Activated CD8-positive, alpha-beta memory T cell treated with anti-CD3 and anti-CD28 coated beads for 24 hours (primary cell): ENCODE results near the gene IPO11.
"Not testable (repeated sequence)": the region's sequence is repeated elsewhere in the genome, so short reads cannot be mapped to it uniquely, and the experiment has no call there.

Experiments used
- DNase-seq: peaks from one replicate; pipeline ENCODE4 v3.0.0-alpha.2; 2020

Gene IPO11

DNA sequence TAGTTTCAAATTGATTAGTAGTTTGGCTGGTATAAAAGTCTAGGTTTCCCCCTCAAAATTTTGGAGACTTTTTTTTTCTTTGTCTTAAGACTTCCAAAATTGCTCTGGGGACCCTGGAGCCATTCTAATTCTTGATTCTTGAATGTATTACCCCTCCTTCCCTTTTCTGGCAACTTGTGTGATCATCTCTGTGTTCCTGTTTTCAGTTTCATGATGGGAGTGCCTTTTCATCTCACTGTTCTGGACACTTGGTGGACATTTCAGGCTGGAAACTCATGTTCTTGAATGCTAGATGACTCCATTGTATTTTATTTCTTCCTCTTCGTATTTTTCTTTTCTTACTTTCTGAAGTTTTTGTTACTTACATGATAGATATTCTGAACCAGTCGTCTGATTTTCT lies 108.8 kb downstream of the IPO11 start:
- DNase-seq: no peak

DNA sequence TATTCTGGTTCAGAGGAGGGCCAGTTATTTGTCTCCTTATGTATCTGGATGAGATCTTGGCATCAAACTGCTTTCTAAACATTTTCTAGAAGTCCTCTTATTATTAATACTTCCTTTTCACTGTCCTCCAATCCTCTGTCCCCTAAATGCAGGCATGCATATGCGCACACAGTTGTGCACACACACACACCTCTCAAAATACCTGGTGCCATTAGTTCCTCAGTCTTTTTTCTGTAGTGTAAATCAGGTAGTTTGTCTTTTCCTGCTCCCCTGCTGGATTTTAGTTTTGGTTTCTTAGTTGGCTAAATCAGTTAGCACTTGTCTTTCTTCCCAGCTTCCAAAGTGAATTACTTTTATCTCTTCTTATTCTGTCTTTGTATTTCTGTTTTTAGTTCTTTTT lies 110.2 kb downstream of the IPO11 start:
- no peak for DNase-seq

DNA sequence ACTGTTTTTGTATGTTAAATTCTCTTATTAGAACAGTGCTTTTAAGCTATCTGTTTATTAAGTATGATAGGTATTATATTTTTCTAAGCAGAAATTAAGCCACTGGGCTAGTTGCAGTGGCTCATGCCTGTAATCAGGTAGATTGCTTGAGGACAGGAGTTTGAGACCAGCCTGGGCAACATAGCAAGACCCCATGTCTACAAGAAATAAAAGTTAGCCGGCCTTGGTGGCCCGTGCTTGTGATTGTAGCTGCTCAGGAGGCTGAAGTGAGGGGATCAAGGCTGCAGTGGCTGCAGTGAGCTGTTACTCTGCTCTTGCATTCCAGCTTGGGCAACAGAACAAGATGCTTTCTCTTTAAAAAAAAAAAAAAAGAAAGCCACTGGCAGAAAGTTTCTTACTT lies 121.0 kb downstream of the IPO11 start:
- no peak for DNase-seq

DNA sequence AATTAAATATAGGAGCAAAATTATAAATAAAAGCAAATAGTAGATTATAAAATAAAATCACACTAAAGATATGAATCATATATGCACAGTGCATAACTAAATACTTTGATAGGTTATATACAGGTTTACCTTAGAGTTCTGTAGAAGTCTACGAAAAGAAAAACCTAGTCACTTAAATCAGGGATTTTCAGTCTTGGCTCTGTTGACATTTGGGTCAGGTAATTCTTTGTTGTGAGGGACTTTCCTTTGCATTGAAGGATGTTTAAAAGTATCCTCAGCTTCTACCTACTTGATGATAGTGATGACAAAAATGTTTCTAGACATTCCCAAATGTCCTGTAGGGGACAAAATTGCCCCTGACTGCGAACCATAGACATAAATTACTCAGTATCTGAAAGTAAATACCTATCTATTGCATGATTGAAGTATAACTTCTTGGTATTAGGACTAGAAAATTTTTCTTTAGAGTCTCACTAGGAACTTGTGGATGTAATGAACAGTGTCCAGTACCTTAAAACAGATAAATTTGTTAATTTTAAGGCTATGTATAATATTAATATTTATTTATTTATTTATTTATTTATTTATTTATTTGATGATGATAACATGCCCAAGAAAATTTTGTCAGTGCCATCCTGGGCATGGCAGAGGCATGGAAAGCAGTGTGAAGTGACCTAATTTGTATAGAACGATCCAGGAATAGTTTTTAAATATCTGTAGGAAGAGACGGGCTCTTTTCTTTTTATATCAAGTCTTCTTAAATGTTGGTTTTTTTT lies 122.1 kb downstream of the IPO11 start:
- no peak for DNase-seq

- DNase-seq: no peak
These were observed 123.7 kb downstream of the IPO11 start for GRCh38 chr5:62536232-62536631.

DNA sequence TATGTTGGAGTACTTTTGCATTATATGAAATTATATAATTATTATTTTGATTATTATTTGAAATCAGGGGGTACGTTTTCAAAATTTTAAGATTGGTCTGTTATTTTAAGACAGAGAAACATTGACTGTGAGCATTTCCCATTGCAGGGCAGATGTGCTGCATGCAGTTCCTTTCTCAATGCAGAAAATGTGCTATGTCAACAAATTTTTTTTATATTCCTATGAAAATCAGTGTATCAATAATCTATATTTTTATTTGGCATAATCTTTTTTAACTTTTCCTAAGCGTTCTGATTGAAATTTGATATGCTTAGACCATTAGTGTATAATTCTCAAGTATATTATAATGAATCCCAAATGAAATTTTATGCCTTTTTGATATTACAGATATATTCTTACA lies 124.2 kb downstream of the IPO11 start:
- no peak for DNase-seq

DNA sequence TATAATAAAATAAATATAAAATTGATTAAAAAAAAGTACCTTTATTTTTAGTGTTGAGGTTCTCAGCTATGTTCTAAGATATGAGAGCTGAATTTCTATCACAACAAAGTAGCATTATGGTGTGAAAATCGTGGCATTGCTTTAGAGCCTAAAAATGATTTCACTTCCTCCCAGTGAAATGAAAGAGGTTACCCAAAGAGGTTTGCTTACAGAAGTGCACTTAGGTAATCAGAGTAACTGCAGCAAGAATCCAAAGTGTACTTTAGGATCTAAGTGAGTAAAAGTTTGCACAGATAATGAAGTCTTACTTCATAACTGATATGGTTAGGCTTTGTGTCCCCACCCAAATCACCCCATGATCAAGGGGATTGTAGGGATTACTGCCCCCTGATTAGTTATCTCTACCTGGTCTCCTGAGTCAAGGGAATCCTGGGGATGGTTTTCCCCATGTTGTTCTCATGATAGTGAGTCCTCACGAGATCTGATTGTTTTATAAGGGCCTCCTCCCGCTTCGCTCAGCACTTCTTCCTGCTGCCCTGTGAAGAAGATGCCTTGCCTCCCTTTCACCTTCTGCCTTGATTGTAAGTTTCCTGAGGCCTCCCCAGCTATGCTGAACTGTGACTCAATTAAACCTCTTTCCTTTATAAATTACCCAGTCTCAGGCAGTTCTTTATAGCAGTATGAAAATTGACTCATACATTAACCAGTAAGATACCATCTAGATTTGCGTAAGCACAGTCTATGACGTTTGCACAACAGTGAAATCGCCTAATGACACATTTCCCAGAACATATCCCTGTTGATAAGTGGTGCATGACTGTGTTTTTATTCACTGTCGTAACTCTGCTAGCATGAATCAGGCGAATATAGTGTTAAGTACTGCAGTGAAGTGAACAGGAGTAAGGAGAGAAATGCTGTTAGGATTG lies 125.7 kb downstream of the IPO11 start:
- no peak for DNase-seq

DNA sequence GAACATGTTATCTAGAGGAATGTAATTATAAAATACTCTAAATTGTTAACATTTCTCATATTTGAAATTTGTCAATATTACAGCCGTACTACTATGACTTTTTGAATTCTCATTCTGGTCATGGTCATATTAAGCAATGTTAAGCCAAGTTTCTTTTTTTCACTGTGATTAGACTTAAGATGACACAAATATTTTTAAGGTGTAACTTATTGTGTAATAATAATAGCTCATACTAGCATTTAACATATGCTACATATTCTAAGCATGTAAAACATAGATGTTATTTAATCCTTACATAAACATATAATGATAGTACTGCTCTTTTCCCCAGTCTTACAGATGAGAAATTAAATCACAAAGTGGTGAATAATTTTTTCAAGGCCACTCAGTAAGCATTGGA lies 130.2 kb downstream of the IPO11 start:
- DNase-seq: no peak

DNA sequence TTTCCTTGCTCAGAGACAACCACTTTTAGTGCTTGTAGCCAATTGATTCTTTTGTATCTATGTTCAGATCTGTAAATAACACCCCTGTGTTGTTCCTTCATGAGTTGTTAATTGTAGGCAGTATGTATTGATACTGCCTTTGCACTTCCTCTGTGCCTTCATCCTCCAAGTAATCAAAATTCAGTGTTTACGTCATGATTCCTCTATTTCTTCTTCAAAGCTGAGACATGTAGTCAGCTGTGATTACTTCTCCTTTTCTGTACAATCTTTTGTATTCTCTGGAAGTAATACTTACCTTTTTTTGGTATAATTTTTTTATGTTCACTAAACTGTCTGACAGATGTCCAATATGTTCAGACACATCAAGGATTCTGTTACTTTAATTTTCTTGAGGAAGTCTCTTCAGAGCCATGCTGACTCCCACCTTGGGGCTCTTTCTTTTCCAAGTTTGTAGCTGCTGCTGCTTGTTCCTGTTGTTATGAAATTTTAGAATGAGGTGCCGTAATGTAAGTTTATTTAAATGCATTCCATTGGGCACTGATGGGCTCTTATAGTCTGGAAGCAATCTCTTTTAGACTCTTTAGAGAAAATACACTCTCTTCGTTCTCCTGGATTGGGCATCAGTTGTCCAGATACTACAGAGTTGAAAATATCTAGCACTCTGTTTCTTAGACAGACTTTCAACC lies 135.5 kb downstream of the IPO11 start:
- no peak for DNase-seq

GRCh38 chr5:62550103-62550502 lies 137.5 kb downstream of the IPO11 start:
- DNase-seq: no peak

DNA sequence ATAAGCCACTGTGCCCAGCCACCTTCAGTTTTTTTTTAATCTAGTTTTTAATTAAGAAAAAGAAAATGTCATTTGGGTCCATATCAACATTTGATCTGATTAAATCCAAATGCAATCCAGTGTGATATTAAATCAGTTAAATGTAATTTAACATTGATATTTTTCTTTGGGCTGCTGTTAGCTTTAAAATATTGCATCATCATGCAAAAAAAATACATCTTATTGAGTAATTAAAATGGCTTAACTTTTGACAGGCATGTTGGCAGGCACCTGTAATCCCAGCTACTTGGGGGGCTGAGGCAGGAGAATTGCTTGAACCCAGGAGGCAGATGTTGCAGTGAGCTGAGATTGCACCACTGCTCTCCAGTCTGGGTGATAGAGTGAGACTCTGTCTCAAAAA lies 143.4 kb downstream of the IPO11 start:
- no peak for DNase-seq

DNA sequence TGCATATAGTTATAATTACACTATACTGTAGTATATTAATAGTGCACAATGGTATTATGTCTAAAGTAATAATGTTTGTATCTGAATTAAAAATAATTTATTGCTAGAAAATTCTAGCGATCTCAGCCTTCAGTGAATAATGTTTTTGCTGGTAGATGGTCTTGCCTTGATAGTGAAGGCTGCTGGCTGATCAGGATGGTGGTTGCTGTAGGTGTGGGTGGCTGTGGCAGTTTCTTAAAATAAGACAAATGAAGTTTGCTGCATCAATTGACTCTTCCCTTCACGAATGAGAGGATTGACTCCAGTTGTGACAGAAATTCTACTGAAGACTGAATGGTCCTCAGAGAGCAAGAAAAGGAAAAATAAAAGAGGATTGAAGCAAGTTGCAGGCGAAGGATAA lies 146.4 kb downstream of the IPO11 start:
- no peak for DNase-seq

- no peak for DNase-seq
These were observed 148.2 kb downstream of the IPO11 start for GRCh38 chr5:62560786-62561185.

- no peak for DNase-seq
These were observed 149.3 kb downstream of the IPO11 start for GRCh38 chr5:62561896-62562295.

GRCh38 chr5:62562867-62563266 lies 150.3 kb downstream of the IPO11 start:
- no peak for DNase-seq

DNA sequence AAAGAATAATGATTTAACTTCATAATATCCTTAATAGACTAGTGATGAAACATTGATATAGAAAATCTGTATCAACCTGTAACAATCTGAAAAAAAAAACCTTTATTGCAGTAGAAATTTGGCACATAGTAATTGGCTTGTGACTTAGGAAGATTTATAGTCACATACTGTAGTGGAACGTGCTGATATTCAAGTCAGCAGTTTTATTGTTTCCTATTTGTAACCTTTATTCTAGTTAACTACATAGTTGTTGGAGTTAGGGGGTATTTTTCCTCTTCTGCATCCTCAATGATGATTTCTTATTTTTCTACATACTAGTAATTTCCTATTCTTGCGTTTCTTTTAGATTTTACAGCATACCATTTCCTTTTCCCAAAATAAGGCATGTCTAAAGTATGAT lies 151.5 kb downstream of the IPO11 start:
- DNase-seq: no peak

GRCh38 chr5:62565740-62566139 lies 153.2 kb downstream of the IPO11 start:
- DNase-seq: not testable (repeated sequence)

- DNase-seq: no peak
These were observed 155.6 kb downstream of the IPO11 start for GRCh38 chr5:62568143-62568542.

DNA sequence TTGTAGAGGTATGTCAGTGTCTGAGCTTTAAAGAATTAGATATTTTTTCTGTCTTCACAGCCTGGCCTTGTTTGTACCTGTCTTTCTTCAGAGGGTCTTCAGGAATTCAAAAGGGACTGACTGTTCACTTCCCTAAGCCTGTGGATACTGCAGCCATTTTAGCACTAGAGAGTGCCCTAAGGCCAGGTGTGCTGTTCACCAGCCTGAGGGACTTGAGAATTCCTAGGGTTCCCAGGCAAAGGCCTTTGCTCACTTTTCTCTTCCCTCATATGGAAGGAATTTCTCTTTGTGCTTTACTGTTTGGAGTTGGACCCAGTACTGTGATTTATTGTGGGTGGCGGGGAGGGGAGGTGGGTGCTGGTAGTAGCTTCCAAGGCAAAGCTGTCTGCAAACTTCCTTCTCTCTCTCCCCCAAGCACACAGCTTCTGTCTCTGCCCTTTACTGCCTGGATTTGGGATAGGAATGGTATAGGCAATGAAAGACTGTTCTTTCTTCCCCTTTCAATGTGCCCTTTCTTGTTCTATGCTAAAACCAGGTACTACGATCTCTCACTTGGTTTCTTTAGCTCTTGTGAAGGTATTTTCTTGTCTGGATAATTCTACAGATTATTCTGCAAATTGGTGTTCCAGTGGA lies 156.4 kb downstream of the IPO11 start:
- no peak for DNase-seq

DNA sequence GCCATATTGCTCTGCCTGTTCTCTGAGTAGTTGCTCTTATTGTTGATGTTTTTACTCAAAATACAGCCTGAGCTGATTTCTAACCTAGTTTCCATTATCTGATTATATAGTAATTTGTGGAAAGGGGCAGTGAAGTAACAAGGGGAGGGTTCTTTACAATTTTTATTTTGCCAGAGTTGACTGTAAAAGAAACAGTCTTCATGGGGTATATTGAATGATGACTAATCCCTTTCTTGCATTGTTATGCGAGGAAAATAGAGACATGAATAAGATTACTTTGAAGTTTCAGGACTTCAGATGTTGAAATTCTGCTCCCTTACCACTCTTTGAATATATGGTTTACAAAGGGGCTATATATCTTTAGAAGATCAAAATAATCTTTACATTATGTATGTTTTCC lies 156.9 kb downstream of the IPO11 start:
- no peak for DNase-seq

- no peak for DNase-seq
These were observed 160.5 kb downstream of the IPO11 start for GRCh38 chr5:62572918-62573514.

GRCh38 chr5:62574599-62574998 lies 162.0 kb downstream of the IPO11 start:
- DNase-seq: no peak

- no peak for DNase-seq
These were observed 162.5 kb downstream of the IPO11 start for GRCh38 chr5:62575066-62575465.
